HepG2 (cell line): ENCODE results near the gene VSTM1. TPM values are rescaled to one million over a fixed set of nuclear protein-coding genes. Genes with fewer than 3 reads are reported as not detected.

Source experiments
- polyA plus RNA-seq, 8 experiments: library from polyadenylated mRNA; depleted of rRNA in 3 of 8; stranded (reverse) in 7 of 8; unstranded in 1 of 8; fragments of >200 nt; fragmentation: Illumina TruSeq in 4 of 8; extraction: Trizol in 4 of 8; gene quantifications; 2 replicates each; pipeline versions ENCODE4 v1.2.1 to v1.2.3, GENCODE V29; 2011 to 2016; ENCODE audit warnings: low read depth in 4 of 8, missing spikeins in 1 of 8, mixed read lengths in 1 of 8; ENCODE audit not compliant: insufficient read depth in 1 of 8
- small RNA-seq, 3 experiments: library from RNA; depleted of rRNA; stranded (forward); fragments of <200 nt; gene quantifications; one replicate each; pipeline ENCODE3, GENCODE V24; 2012; ENCODE audit warnings: low read depth in 2 of 3, low replicate concordance in 1 of 3; ENCODE audit not compliant: insufficient read length in 3 of 3, insufficient read depth in 2 of 3
- total RNA-seq, 5 experiments: library from RNA; depleted of rRNA; stranded (reverse); fragments of >200 nt; fragmentation: Illumina TruSeq; extraction: Trizol; gene quantifications; 2 replicates each; pipeline ENCODE4 v1.2.3, GENCODE V29; 2016; ENCODE audit warnings: low read depth in 1 of 5

The VSTM1 gene
- total and polyA plus RNA-seq, 2 of the 13 experiments (the other 11 are each of a cell fraction or from before 2014, with no cell fraction given) = not detected

Small RNA genes within 50 kb of the gene (small RNA-seq; reads per million reads assigned to genes)
- gene AC012314.20 = 0 reads per million in 3 experiments

Other genes with a start within 250 kb of the VSTM1 start
- 0.10 and 0.15 TPM in 2 replicates for gene NLRP12, start 239.6 kb downstream of the VSTM1 start, total RNA-seq (2016; rRNA removed; fragmentation: Illumina TruSeq; extraction: Trizol)
- gene NLRP12, start 239.6 kb downstream of the VSTM1 start, polyA plus RNA-seq (2011; rRNA removed) = 0.20 and 0.21 TPM in 2 replicates
- 12.4 and 19.9 TPM in 2 replicates for gene MYADM, start 196.0 kb downstream of the VSTM1 start, total RNA-seq (2016; rRNA removed; fragmentation: Illumina TruSeq; extraction: Trizol)
- 38.1 and 51.6 TPM in 2 replicates for gene MYADM, start 196.0 kb downstream of the VSTM1 start, polyA plus RNA-seq (2011; rRNA removed)
- gene PRKCG, start 181.7 kb downstream of the VSTM1 start, total RNA-seq (2016; rRNA removed; fragmentation: Illumina TruSeq; extraction: Trizol) = 0.02 TPM in 1 of 2 replicates, not detected in the other
- 0.03 and 0.04 TPM in 2 replicates for gene PRKCG, start 181.7 kb downstream of the VSTM1 start, polyA plus RNA-seq (2011; rRNA removed)
- gene CACNG7, start 154.6 kb downstream of the VSTM1 start, total RNA-seq (2016; rRNA removed; fragmentation: Illumina TruSeq; extraction: Trizol) = not detected in 2 replicates
- not detected in 2 replicates for gene CACNG7, start 154.6 kb downstream of the VSTM1 start, polyA plus RNA-seq (2011; rRNA removed)
- not detected in 2 replicates for gene CACNG8, start 101.0 kb downstream of the VSTM1 start, total RNA-seq (2016; rRNA removed; fragmentation: Illumina TruSeq; extraction: Trizol)
- gene CACNG8, start 101.0 kb downstream of the VSTM1 start, polyA plus RNA-seq (2011; rRNA removed) = not detected in 2 replicates
- not detected in 2 replicates for gene CACNG6, start 72.3 kb downstream of the VSTM1 start, total RNA-seq (2016; rRNA removed; fragmentation: Illumina TruSeq; extraction: Trizol)
- gene CACNG6, start 72.3 kb downstream of the VSTM1 start, polyA plus RNA-seq (2011; rRNA removed) = not detected in 2 replicates
- gene TARM1, start 17.5 kb upstream of the VSTM1 start, total RNA-seq (2016; rRNA removed; fragmentation: Illumina TruSeq; extraction: Trizol) = not detected in 2 replicates
- not detected in 2 replicates for gene TARM1, start 17.5 kb upstream of the VSTM1 start, polyA plus RNA-seq (2011; rRNA removed)
- not detected in 2 replicates for gene OSCAR, start 36.9 kb upstream of the VSTM1 start, total RNA-seq (2016; rRNA removed; fragmentation: Illumina TruSeq; extraction: Trizol)
- gene OSCAR, start 36.9 kb upstream of the VSTM1 start, polyA plus RNA-seq (2011; rRNA removed) = 1.9 and 2.8 TPM in 2 replicates
- 70.9 and 75.4 TPM in 2 replicates for gene NDUFA3, start 39.0 kb upstream of the VSTM1 start, total RNA-seq (2016; rRNA removed; fragmentation: Illumina TruSeq; extraction: Trizol)
- 31.6 and 33.7 TPM in 2 replicates for gene NDUFA3, start 39.0 kb upstream of the VSTM1 start, polyA plus RNA-seq (2011; rRNA removed)
- 10.7 and 13.5 TPM in 2 replicates for gene TFPT, start 51.8 kb upstream of the VSTM1 start, total RNA-seq (2016; rRNA removed; fragmentation: Illumina TruSeq; extraction: Trizol)
- 8.4 and 8.6 TPM in 2 replicates for gene TFPT, start 51.8 kb upstream of the VSTM1 start, polyA plus RNA-seq (2011; rRNA removed)
- gene PRPF31, start 51.9 kb upstream of the VSTM1 start, total RNA-seq (2016; rRNA removed; fragmentation: Illumina TruSeq; extraction: Trizol) = 63.8 and 68.9 TPM in 2 replicates
- gene PRPF31, start 51.9 kb upstream of the VSTM1 start, polyA plus RNA-seq (2011; rRNA removed) = 23.8 and 29.5 TPM in 2 replicates
- 5.8 and 7.6 TPM in 2 replicates for gene CNOT3, start 73.9 kb upstream of the VSTM1 start, total RNA-seq (2016; rRNA removed; fragmentation: Illumina TruSeq; extraction: Trizol)
- 4.3 and 4.9 TPM in 2 replicates for gene CNOT3, start 73.9 kb upstream of the VSTM1 start, polyA plus RNA-seq (2011; rRNA removed)
- gene LENG1, start 95.8 kb upstream of the VSTM1 start, total RNA-seq (2016; rRNA removed; fragmentation: Illumina TruSeq; extraction: Trizol) = 3.8 and 4.0 TPM in 2 replicates
- 1.8 and 2.0 TPM in 2 replicates for gene LENG1, start 95.8 kb upstream of the VSTM1 start, polyA plus RNA-seq (2011; rRNA removed)
- gene TMC4, start 109.3 kb upstream of the VSTM1 start, total RNA-seq (2016; rRNA removed; fragmentation: Illumina TruSeq; extraction: Trizol) = 0.24 TPM in 1 of 2 replicates, not detected in the other
- gene TMC4, start 109.3 kb upstream of the VSTM1 start, polyA plus RNA-seq (2011; rRNA removed) = 0.13 and 0.35 TPM in 2 replicates
- gene MBOAT7, start 125.7 kb upstream of the VSTM1 start, total RNA-seq (2016; rRNA removed; fragmentation: Illumina TruSeq; extraction: Trizol) = 9.0 and 22.2 TPM in 2 replicates
- gene MBOAT7, start 125.7 kb upstream of the VSTM1 start, polyA plus RNA-seq (2011; rRNA removed) = 25.5 and 42.2 TPM in 2 replicates
- 64.8 and 65.4 TPM in 2 replicates for gene TSEN34, start 127.4 kb upstream of the VSTM1 start, total RNA-seq (2016; rRNA removed; fragmentation: Illumina TruSeq; extraction: Trizol)
- gene TSEN34, start 127.4 kb upstream of the VSTM1 start, polyA plus RNA-seq (2011; rRNA removed) = 55.1 and 62.6 TPM in 2 replicates
- gene RPS9, start 137.0 kb upstream of the VSTM1 start, total RNA-seq (2016; rRNA removed; fragmentation: Illumina TruSeq; extraction: Trizol) = 1,411 and 1,450 TPM in 2 replicates
- 2,903 and 3,161 TPM in 2 replicates for gene RPS9, start 137.0 kb upstream of the VSTM1 start, polyA plus RNA-seq (2011; rRNA removed)
- gene LILRB3, start 159.1 kb upstream of the VSTM1 start, total RNA-seq (2016; rRNA removed; fragmentation: Illumina TruSeq; extraction: Trizol) = not detected in 2 replicates
- gene LILRB3, start 159.1 kb upstream of the VSTM1 start, polyA plus RNA-seq (2011; rRNA removed) = 0.10 and 0.22 TPM in 2 replicates
- gene LILRA6, start 178.9 kb upstream of the VSTM1 start, total RNA-seq (2016; rRNA removed; fragmentation: Illumina TruSeq; extraction: Trizol) = not detected in 2 replicates
- not detected in 2 replicates for gene LILRA6, start 178.9 kb upstream of the VSTM1 start, polyA plus RNA-seq (2011; rRNA removed)
- not detected in 2 replicates for gene LILRB5, start 193.4 kb upstream of the VSTM1 start, total RNA-seq (2016; rRNA removed; fragmentation: Illumina TruSeq; extraction: Trizol)
- not detected in 2 replicates for gene LILRB5, start 193.4 kb upstream of the VSTM1 start, polyA plus RNA-seq (2011; rRNA removed)
- not detected in 2 replicates for gene LILRB2, start 217.2 kb upstream of the VSTM1 start, total RNA-seq (2016; rRNA removed; fragmentation: Illumina TruSeq; extraction: Trizol)
- not detected in 2 replicates for gene LILRB2, start 217.2 kb upstream of the VSTM1 start, polyA plus RNA-seq (2011; rRNA removed)
- gene LILRA5, start 249.3 kb upstream of the VSTM1 start, total RNA-seq (2016; rRNA removed; fragmentation: Illumina TruSeq; extraction: Trizol) = not detected in 2 replicates
- gene LILRA5, start 249.3 kb upstream of the VSTM1 start, polyA plus RNA-seq (2011; rRNA removed) = not detected in 2 replicates